Stimulated activated CD4-positive, alpha-beta T cell treated with anti-CD3 and anti-CD28 coated beads, Interleukin-15, amount 100 ng/mL, for 48 hours (primary cell): ENCODE results near the gene SPINK4.
A peak's percentile ranks its signal among the peaks of the same experiment; 100 is the strongest.

Experiments
- DNase-seq, 2 donors: peaks; one replicate each; pipeline ENCODE4 v3.0.0-alpha.2; 2020; ENCODE audit warnings: low read depth in 2 of 2

Gene SPINK4

DNA sequence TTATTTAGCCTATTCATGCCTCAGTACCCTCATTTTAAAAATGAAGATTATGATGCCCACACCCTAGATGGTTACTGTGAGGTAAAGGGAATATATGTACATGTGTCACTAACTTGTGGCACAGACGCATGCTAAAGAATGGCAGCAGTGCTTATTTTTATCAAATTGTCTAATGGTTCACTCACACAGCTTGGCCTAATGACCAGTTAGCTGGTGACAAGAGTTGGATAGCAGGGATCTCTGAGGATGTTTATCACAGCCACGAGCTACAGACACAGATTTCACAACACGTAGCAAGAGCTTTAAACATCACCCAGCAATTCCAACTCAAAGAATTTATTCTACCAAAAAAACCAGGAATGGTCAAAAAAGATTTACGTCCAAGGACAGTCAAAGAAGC, 17.3 kb downstream of the SPINK4 start:
- DNase-seq, result no peak

GRCh38 chr9:33260372-33260771, 20.4 kb downstream of the SPINK4 start:
- no peak for DNase-seq

- no peak for DNase-seq
Measured at GRCh38 chr9:33263131-33264002, 23.4 kb downstream of the SPINK4 start.

GRCh38 chr9:33264003-33264472, 24.1 kb downstream of the SPINK4 start:
- DNase-seq, result peak; percentile 21 to 31

DNA sequence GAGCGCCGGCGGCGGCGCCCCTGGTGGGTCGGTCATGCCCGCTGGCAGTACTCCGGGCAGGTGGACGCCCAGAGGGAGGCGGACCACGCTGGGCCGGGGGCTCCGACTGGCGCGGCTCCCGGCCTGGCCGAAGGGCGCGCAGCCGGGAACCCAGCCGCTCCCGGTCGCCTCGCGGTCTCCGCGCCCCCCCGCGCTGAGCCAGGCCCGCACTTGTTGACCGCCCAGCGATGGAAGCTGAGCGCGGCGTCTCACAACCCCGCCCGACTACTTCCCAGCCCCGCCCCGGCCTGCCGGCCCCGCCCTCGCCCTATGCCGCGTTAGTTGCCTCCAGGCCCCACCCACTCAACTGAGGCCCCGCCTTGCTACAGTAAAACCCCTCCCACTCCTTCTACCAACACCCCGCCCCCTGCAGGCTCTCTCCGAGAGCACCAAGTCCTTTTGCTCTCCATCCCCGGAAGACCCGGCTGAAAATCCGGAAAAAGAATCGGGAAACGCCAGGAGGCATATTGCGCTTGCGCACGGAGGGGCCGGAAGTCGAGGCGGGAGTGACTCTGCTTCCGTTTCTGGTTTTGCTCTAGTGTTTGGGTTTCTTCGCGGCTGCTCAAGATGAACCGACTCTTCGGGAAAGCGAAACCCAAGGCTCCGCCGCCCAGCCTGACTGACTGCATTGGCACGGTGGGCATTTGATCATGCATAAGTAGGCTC, 24.7 kb downstream of the SPINK4 start, which contains the start of the genes BAG1 and CHMP5:
TSS of gene BAG1 (minus strand) at position 236 of the 705 bp plus-strand sequence.
TSS of gene CHMP5 (plus strand) at position 577 of the 705 bp plus-strand sequence. CDS start at position 607, 30 bp downstream.
- DNase-seq, result peak; percentile 100

DNA sequence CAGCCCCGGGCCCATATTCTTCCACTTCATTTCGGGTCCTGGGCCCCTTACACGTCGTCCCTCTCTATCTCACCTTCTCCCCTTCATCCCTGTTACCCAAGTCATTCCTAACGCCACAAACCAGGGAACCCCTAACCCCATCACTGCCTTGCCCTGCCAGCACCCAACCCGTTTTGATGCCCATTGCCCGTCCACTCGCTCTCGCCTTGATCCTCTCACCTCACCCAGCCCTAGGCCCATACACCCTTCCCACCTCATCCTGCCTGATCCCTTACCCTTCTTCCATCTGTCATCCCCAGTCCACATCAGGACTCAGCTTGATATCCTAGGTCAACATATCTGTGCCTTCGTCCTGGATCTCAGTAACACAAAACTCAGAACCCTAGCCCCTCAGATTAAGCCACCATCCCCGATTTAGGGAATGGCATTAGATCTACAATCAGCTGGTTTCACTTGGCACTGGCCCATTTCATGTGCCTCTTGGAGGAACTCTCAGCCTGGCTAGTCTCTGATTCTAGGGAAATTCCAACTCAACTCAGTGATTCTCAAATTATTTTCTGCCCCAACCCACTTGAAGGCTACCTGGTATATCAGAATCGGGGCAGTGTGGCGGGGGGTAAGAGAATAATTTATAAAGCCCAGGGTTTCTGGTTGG, 25.4 kb downstream of the SPINK4 start:
- no peak for DNase-seq

- DNase-seq, result no peak
Measured at GRCh38 chr9:33267151-33267767, 27.3 kb downstream of the SPINK4 start.

GRCh38 chr9:33270146-33270545, 30.2 kb downstream of the SPINK4 start:
- DNase-seq, result no peak

DNA sequence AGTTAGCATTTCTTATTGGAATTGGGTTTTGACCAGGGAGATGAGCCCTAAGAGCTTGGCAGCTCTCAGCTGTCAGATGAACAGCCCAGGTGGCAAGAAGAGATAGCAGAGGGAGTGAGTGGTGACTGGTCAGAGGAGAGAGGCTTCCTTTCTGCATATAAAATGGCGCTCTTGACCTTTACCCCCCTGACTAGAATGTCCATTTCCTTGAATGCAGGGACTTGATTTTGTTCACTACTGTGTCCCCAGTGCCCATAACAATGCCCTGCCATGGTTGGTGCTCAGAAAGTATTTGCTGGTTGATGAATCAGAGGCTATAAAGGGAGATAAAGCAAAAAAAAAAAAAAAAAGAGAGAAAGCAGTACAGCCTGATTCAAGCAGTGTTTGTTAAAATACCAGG, 32.1 kb downstream of the SPINK4 start:
- no peak for DNase-seq

- no peak for DNase-seq
Measured at GRCh38 chr9:33273266-33273971, 33.5 kb downstream of the SPINK4 start.

DNA sequence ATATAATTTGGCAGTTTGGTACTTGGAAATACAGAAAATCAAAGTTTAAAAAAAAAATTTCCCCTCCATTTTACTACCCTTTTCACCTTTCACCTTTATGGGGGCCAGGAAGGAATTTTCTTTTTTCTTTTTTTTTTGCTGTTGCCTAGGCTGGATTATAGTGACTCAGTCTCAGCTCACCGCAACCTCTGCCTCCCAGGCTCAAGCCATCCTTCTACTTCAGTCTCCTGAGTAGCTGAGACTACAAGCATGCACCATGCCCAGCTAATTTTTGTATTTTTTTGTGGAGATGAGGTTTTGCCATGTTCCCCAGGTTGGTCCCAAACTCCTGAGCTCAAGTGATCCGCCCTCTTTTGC, 34.0 kb downstream of the SPINK4 start:
- DNase-seq, result no peak

DNA sequence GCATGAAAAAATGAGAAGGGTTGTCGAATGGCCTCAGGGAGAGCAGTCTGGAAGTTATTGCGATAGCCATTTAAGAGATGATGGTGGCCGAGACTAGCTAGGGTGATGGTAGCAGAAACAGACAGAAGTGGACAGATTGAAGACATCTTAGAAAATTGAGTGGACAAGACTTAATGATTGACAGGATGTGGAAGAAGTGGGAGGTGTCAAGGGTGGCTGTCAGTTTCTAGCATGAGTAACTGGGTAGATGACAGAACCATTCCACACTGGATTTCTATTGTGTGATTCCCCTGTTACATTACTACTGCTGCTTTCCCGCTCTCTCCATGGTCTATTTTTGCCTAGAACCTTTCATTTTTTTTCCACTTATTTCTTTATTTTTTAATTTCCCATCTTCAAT, 37.5 kb downstream of the SPINK4 start:
- DNase-seq, result no peak

DNA sequence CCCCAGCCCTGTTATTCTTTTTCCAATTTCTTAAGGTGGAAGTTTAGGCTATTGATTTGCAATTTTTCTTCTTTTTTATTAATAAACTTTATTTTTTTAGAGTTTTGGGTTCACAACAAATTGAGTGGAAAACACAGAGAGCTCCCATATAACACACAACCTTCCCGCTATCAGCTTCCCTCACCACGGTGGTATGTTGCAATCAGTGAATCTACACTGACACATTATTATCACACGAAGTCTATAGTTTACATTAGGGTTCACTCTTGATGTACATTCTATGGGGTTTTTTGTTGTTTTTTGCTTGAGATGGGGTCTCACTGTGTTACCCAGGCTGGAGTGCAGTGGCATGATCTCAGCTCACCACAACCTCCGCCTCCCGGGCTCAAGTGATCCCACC, 45.5 kb downstream of the SPINK4 start:
- DNase-seq, result no peak

DNA sequence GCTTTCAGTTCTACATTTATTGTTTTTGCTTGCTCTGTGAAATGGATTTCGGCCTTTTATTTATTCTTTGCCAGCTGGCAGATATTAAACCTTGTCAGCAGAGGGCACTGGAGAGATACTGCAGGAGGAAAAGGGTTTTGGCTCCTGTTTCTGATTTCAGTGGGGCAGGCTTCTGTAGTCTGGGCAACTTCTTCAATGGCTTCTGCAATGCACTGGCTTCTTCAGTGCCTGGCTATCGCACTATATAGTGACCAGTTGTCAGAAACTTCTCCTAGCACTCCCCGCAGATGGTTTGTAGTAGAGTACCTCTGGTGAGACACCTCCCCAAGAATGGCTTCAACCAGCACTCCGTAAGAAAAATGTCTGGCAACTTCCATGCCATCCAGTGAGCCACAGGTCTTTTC, 47.1 kb downstream of the SPINK4 start:
- DNase-seq, result no peak

DNA sequence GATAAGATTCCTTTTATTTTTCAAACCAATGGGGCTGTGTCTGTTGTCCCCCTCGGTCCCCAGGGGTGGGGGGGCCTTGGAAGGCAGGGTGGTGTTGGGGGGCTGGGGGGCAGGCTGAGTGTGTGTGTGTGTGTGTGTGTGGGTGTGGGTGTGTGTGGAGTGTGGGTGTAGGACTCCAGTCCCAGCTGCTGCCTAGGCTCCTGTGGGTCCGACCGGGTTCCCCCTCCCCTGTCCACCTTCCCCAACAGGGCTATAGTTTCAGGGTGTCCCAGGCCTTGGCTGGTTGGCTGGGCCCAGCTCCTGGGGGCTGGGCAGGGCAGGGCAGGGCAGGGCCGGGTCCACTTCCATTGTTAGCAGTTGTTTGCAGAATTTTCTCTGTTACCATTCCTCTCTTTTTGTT, 48.3 kb downstream of the SPINK4 start:
- no peak for DNase-seq

- DNase-seq, result no peak
Measured at GRCh38 chr9:33288828-33289483, 49.0 kb downstream of the SPINK4 start.

GRCh38 chr9:33289496-33289895, 49.5 kb downstream of the SPINK4 start:
- no peak for DNase-seq

- no peak for DNase-seq
Measured at GRCh38 chr9:33289936-33290246, 49.9 kb downstream of the SPINK4 start.

DNA sequence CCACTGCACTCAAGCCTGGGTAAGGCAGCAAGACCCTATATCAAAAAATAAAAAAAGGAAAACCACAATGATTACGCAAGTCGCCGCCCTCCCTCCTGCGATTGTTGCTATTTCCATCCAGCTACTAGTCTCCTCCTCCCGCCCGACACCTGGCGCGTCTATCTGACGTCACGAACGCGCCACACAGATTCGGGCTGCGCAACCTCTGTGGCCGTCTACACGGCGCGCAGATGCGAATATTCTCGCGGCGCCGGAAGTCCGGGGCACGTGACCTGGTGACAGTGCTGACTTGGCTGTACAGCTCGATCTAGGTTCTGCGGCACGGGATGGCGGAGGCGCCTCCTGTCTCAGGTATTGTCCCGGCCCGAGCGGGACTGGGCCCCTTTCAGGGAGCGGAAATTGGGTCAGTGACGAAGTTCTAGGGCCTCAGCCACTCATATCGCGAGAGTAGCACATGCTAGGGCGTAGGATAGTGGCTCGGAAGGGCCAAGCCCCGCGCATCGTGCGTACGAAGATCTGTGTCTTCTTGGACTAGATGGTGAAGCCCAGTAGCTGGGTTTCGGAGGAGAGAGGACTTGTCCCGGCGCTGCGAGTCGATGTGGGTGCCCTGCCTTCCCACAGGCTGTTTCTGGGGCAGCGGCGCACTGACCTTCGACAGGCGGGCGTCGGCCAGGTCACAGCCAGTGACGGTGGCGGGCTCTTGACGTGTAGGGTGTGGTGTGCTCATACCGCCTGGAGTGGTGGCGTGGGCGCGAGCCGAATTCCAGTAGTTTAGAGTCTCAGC, 50.5 kb downstream of the SPINK4 start, which contains the start of gene NFX1:
TSS of gene NFX1 (plus strand) at position 270 of the 784 bp plus-strand sequence. CDS start at position 327, 57 bp downstream.
- peak; percentile 96 to 98 for DNase-seq

- no peak for DNase-seq
Measured at GRCh38 chr9:33291031-33291397, 51.0 kb downstream of the SPINK4 start.
